Raji (cell line): ENCODE results near the gene APOL1.

Experiments
- POLR2A ChIP-seq: IDR thresholded peaks from 2 replicates; pipeline ENCODE4 v1.6.1; 2011; ENCODE audit warnings: low read depth, low read length, control low read depth; ENCODE audit not compliant: insufficient read depth

The APOL1 gene

DNA sequence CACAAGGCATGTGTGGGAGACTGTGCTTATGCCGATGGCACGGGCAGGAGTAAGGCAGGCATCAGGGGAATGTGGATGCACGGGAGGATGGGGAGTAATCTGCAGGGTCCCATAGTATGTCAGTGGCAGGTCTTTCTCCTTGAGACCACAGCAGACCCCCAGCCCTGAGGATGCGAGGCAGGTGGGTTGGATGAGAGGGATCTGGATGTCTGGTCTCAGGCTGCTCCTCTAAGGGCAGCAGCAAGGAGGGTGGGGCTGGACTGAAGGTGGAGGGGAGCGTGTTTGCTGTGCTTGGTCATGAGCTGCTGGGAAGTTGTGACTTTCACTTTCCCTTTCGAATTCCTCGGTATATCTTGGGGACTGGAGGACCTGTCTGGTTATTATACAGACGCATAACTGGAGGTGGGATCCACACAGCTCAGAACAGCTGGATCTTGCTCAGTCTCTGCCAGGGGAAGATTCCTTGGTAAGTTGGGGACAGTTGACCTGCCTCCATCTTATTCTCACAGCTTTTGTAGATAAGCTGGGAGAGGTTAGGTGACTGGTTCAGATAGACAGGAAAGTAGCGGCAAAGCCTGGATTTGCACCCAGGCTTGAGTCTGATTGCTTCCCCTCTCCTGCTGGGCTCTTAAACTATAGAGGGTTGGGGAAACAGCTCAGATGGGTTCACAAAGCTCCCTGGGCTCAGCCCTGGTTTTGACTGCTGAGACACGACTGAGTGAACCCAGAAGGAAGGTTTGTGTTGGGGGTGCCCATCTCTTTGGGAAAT, at the start of gene APOL1:
Gene APOL1 (plus strand): TSS at position 380 of the 769 bp plus-strand sequence. CDS start 1,823 bp downstream, outside the sequence.
- TF ChIP-seq POLR2A, result no peak

- TF ChIP-seq POLR2A, result no peak
These were observed 48.8 kb upstream of the APOL1 start for GRCh38 chr22:36204001-36204631.

GRCh38 chr22:36204632-36205015, 48.3 kb upstream of the APOL1 start:
- no peak for TF ChIP-seq POLR2A

DNA sequence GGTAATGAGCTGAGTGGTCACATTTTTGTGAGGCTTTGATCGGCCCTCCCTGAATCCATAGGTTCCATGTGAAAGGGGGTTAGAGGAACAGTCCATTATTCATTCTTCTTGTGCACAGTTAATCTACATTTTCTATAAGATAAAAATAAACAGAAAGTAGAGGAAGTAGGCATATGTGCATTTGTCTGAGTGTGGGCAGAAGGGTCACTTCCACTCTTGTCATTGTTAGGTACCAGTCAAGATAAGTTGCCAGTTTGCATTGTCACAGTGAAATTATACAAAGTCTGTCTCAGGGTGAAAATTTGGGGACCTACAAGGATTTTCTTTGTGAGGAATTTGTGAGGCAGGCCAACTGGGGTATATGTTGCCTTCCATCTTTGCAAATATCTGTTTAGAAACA, 46.7 kb upstream of the APOL1 start:
- TF ChIP-seq POLR2A, result no peak

- TF ChIP-seq POLR2A, result no peak
These were observed 44.7 kb upstream of the APOL1 start for GRCh38 chr22:36208162-36208765.

DNA sequence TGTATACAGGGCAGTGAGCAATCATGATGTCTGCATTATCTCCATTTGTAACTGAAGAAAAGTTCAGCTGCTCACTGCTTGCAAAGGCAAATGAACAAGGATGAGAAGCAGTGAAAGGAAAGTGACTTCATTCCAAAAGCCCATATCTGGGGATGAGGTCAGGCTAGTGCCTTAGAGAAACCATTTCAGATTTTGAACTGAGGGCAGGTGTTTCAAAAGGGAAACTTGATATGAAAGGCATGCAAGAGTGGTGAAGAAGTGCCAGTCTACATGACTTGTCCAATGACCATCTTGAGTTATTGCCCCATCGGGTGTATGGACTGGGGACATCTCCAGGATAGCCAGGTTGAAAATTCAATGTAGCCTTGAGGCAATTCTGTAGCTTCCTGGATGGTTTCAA, 44.0 kb upstream of the APOL1 start:
- TF ChIP-seq POLR2A, result no peak

- no peak for TF ChIP-seq POLR2A
These were observed 42.7 kb upstream of the APOL1 start for GRCh38 chr22:36210224-36210623.

GRCh38 chr22:36211237-36211861, 41.6 kb upstream of the APOL1 start:
- no peak for TF ChIP-seq POLR2A

GRCh38 chr22:36212901-36213300, 40.0 kb upstream of the APOL1 start:
- TF ChIP-seq POLR2A, result no peak

DNA sequence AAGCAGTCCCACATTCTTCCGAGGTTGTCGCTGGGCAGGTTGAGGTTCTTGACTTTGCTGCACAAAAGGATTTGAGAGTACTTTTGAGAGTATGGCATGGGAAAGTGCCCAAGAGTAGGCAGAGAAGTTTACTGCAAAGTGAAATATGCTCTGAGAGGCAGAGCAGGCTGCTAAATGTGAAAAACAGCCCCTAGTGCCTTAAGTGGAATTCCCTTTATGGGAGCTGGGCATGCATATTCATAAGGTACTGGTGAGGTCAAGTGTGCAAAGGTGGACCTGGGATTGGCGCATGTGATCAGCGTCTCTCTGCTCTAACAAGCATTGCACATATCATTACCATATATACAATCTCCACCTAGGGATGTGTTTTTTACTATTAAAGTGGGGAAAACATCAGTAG, 39.3 kb upstream of the APOL1 start:
- TF ChIP-seq POLR2A, result no peak

- no peak for TF ChIP-seq POLR2A
These were observed 37.0 kb upstream of the APOL1 start for GRCh38 chr22:36215981-36216380.

GRCh38 chr22:36218648-36219193, 34.2 kb upstream of the APOL1 start:
- TF ChIP-seq POLR2A, result no peak

- no peak for TF ChIP-seq POLR2A
These were observed 32.4 kb upstream of the APOL1 start for GRCh38 chr22:36220451-36220921.

DNA sequence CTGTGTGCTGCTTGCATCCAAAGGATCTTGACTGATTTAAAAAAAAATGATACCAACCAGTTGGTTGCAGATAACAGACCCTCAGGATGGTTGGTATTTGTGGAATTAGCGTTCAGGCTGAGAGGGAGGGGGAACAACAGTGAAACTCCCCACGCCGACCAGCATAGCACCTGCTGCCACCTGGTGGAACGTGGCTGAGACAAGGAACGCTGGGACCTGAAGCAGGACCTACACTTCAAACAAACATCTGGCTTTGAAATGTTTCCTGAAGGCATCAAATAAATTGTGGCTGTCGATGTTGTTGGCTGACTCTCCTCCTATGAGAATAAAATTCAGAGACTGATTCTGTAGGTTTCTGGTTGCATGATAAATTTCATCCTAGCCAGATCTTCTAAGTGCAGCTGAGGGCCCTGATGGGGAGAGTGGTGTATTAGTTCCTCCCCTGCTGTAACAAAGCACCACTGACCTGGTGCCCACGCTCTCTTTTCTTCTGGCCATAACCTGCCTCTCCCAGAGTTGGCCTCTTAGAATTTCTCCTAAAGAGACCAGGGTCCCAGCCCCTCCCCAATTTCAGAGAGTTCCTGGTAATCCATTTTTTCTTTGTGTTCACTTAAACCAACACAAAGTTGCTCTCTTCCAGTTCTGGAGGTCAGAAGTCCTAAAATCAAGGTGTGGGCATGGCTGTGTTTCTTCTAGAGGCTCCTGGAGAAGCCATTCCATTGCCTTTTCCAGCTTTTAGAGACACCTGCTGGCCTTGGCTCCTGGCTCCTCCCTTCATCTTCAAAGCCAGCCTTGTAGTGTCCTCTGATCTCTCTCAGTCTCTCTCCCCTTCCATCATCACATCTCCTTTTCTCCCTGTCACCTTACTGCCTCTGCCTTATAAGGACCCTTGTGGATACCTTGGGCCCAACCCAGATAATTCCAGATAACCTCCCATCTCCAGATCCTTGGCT, 30.9 kb upstream of the APOL1 start:
- TF ChIP-seq POLR2A, result no peak
